IMR-90 (cell line): ENCODE measurements around the gene MEN1. TPM values are rescaled to one million over a fixed set of nuclear protein-coding genes. Genes with fewer than 3 reads are reported as not detected.

Experiments
- ATAC-seq: fragments of 200-7000 bp; cut with Tn5 transposase; 2 replicates; pipeline ENCODE4 v1.9.1; 2020; ENCODE audit warnings: low read depth, mild to moderate bottlenecking, moderate library complexity
- BruUV-seq: library from RNA; stranded (reverse); fragments of 400-500 nt; replicated peaks from 2 replicates; lab custom pipeline; 2021; lab: Mats Ljungman, UMichigan
- CTCF ChIA-PET: fragments of 300-600 bp; formaldehyde crosslinking; extraction: SDS; loops from one replicate; lab custom pipeline; 2021; ENCODE audit warnings: antibody characterized with exemption; lab: Yijun Ruan, JAX
- POLR2A ChIA-PET: fragments of 300-600 bp; sonication (Branson Sonifier 250); formaldehyde crosslinking; loops from one replicate; lab custom pipeline; 2022; ENCODE audit warnings: antibody characterized with exemption; ENCODE audit not compliant: unreplicated experiment; lab: Charles Lee
- DNase-seq: peaks from one replicate; pipeline ENCODE4 v3.0.0; 2013
- H2AFZ ChIP-seq: replicated peaks from 2 replicates; pipeline ENCODE3; 2013; ENCODE audit warnings: low read length, mild to moderate bottlenecking; ENCODE audit not compliant: poor library complexity
- H2AK5ac ChIP-seq: 2 replicates; pipeline ENCODE4 v1.6.1; 2013; ENCODE audit warnings: low read depth, low read length, inconsistent platforms
- H2AK9ac ChIP-seq: replicated peaks from 2 replicates; pipeline ENCODE3; 2013; ENCODE audit warnings: mild to moderate bottlenecking, low read depth, low read length, moderate library complexity; ENCODE audit not compliant: poor library complexity
- H2BK120ac ChIP-seq: 2 replicates; pipeline ENCODE4 v1.6.1; 2013; ENCODE audit warnings: low read depth, low read length, inconsistent platforms
- H2BK15ac ChIP-seq: 3 replicates; pipeline ENCODE4 v1.6.1; 2013; ENCODE audit warnings: low read depth, low read length, inconsistent platforms
- H2BK20ac ChIP-seq: 2 replicates; pipeline ENCODE4 v1.6.1; 2013; ENCODE audit warnings: low read depth, mild to moderate bottlenecking, inconsistent platforms, low read length, moderate library complexity
- H2BK5ac ChIP-seq: 2 replicates; pipeline ENCODE4 v1.6.1; 2013; ENCODE audit warnings: mild to moderate bottlenecking, low read depth, low read length, inconsistent platforms; ENCODE audit not compliant: poor library complexity, severe bottlenecking
- H3K14ac ChIP-seq: replicated peaks from 2 replicates; pipeline ENCODE4 v1.6.1; 2013; ENCODE audit warnings: low read depth, low read length, inconsistent platforms
- H3K18ac ChIP-seq: 2 replicates; pipeline ENCODE4 v1.6.1; 2013; ENCODE audit warnings: low read depth, low read length, control low read depth
- H3K23ac ChIP-seq: 2 replicates; pipeline ENCODE4 v1.6.1; 2013; ENCODE audit warnings: low read depth, low read length, inconsistent platforms
- H3K27ac ChIP-seq: 2 replicates; pipeline ENCODE4 v1.5.1; 2013; ENCODE audit warnings: mild to moderate bottlenecking, control low read depth, low read length; ENCODE audit not compliant: insufficient read depth
- H3K27me3 ChIP-seq: 2 replicates; pipeline ENCODE4 v1.6.1; 2013; ENCODE audit warnings: low read length; ENCODE audit not compliant: control insufficient read depth, insufficient read depth
- H3K36me3 ChIP-seq: 2 replicates; pipeline ENCODE4 v1.6.1; 2013; ENCODE audit warnings: low read length, mixed read lengths; ENCODE audit not compliant: control insufficient read depth, insufficient read depth
- H3K4ac ChIP-seq: 2 replicates; pipeline ENCODE4 v1.6.1; 2013; ENCODE audit warnings: low read depth, low read length, inconsistent platforms
- H3K4me1 ChIP-seq: 2 replicates; pipeline ENCODE4 v1.6.1; 2013; ENCODE audit warnings: low read length, mixed read lengths; ENCODE audit not compliant: control insufficient read depth, insufficient read depth
- H3K4me2 ChIP-seq: 2 replicates; pipeline ENCODE4 v1.6.1; 2013; ENCODE audit warnings: low read depth, mild to moderate bottlenecking, control low read depth, low read length, moderate library complexity
- H3K4me3 ChIP-seq: 2 replicates; pipeline ENCODE4 v1.5.1; 2013; ENCODE audit warnings: low read depth, mild to moderate bottlenecking, control low read depth, low read length, moderate library complexity; ENCODE audit not compliant: insufficient read depth
- H3K56ac ChIP-seq: 2 replicates; pipeline ENCODE4 v1.6.1; 2013; ENCODE audit warnings: low read length, inconsistent platforms; ENCODE audit not compliant: insufficient read depth; ENCODE audit errors: extremely low read depth
- H3K79me1 ChIP-seq, 2 experiments: 2 replicates each; pipeline ENCODE4 v1.6.1; 2013; ENCODE audit warnings: low read length in 2 of 2, inconsistent platforms in 1 of 2, low read depth in 1 of 2
- H3K9ac ChIP-seq: 2 replicates; pipeline ENCODE4 v1.6.1; 2013; ENCODE audit warnings: low read depth, low read length, control low read depth
- H3K9me1 ChIP-seq: 2 replicates; pipeline ENCODE4 v1.6.1; 2013; ENCODE audit warnings: low read length, inconsistent platforms; ENCODE audit not compliant: insufficient read depth
- H3K9me3 ChIP-seq: 2 replicates; pipeline ENCODE4 v1.6.1; 2013; ENCODE audit warnings: low read length; ENCODE audit not compliant: control insufficient read depth, insufficient read depth
- H4K20me1 ChIP-seq: 2 replicates; pipeline ENCODE4 v1.6.1; 2013; ENCODE audit warnings: low read length, inconsistent platforms; ENCODE audit not compliant: insufficient read depth
- H4K5ac ChIP-seq: 2 replicates; pipeline ENCODE4 v1.6.1; 2013; ENCODE audit warnings: mild to moderate bottlenecking, low read depth, low read length, control low read depth
- H4K8ac ChIP-seq, 2 experiments: 2 replicates each; pipeline ENCODE4 v1.6.1; 2013; ENCODE audit warnings: low read depth in 2 of 2, low read length in 2 of 2, control low read depth in 1 of 2, inconsistent platforms in 1 of 2
- H4K91ac ChIP-seq: 2 replicates; pipeline ENCODE4 v1.6.1; 2013; ENCODE audit warnings: low read depth, low read length, inconsistent platforms; ENCODE audit not compliant: insufficient read depth
- CEBPB ChIP-seq: IDR thresholded peaks from 2 replicates; pipeline ENCODE4 v1.6.1; 2012; ENCODE audit warnings: low read depth, low read length, improper control_type of control experiment
- CHD1 ChIP-seq: IDR thresholded peaks from 2 replicates; pipeline ENCODE4 v1.6.1; 2012; ENCODE audit warnings: low read depth, low read length, improper control_type of control experiment
- FOS ChIP-seq: fragments of 150-350 bp; IDR thresholded peaks from 2 replicates; pipeline ENCODE4 v1.6.1; 2016; ENCODE audit warnings: low read depth, low read length
- MAFK ChIP-seq: IDR thresholded peaks from 2 replicates; pipeline ENCODE4 v1.6.1; 2012; ENCODE audit warnings: low read depth, low read length, improper control_type of control experiment
- NFE2L2 ChIP-seq: fragments of 150-350 bp; IDR thresholded peaks from 2 replicates; pipeline ENCODE4 v1.6.1; 2016; ENCODE audit warnings: low read depth, mild to moderate bottlenecking, low read length
- RAD21 ChIP-seq: IDR thresholded peaks from 2 replicates; pipeline ENCODE4 v1.6.1; 2012; ENCODE audit warnings: low read length, improper control_type of control experiment
- RCOR1 ChIP-seq: IDR thresholded peaks from 2 replicates; pipeline ENCODE4 v1.6.1; 2012; ENCODE audit warnings: mild to moderate bottlenecking, low read length, improper control_type of control experiment; ENCODE audit not compliant: insufficient replicate concordance
- WGBS, 2 experiments: methylation state at CpG; one replicate each; pipeline versions ENCODE4 v1.1.5 to v1.1.7; 2013; ENCODE audit warnings: missing lambda C conversion rate in 2 of 2; ENCODE audit not compliant: insufficient read length in 1 of 2; ENCODE audit errors: extremely low coverage in 2 of 2; 5-methylcytosine and 5-hydroxymethylcytosine counted together
- dilution Hi-C: fragments of 300-500 bp; cut with HindIII; formaldehyde crosslinking; loops from one replicate; pipeline ENCODE4 v1.14.3; 2018; ENCODE audit warnings: low sequenced_read_pairs; ENCODE audit not compliant: unreplicated experiment
- in situ Hi-C: fragments of 300-500 bp; cut with MboI; formaldehyde crosslinking; loops from 3 replicates; pipeline ENCODE4 v1.14.3; 2019; ENCODE audit warnings: low sequenced_read_pairs, inconsistent platforms, mixed read lengths
- intact Hi-C: fragments of 100-400 bp; cut with micrococcal nuclease; formaldehyde crosslinking; loops from 2 replicates; pipeline ENCODE4 v1.10.0; 2022
- polyA plus RNA-seq, 3 experiments: library from polyadenylated mRNA; depleted of rRNA; stranded (reverse); fragments of >200 nt; gene quantifications; 2 replicates each; pipeline ENCODE4 v1.2.3, GENCODE V29; 2012; ENCODE audit warnings: low replicate concordance in 1 of 3
- total RNA-seq: library from RNA; depleted of rRNA; stranded (reverse); fragments of >200 nt; gene quantifications from 2 replicates; pipeline ENCODE4 v1.2.3, GENCODE V29; 2012
- TF ChIP-seq, protein P1 (sequence below): conservative IDR thresholded peaks from 2 replicates; pipeline ENCODE4 v1.5.1; 2012; ENCODE audit warnings: mild to moderate bottlenecking, low read depth, low read length, improper control_type of control experiment

Gene MEN1
- total and polyA plus RNA-seq, 2 of the 4 experiments (the other 2 are of a cell fraction) = 8.8 to 35.7 TPM

DNA sequence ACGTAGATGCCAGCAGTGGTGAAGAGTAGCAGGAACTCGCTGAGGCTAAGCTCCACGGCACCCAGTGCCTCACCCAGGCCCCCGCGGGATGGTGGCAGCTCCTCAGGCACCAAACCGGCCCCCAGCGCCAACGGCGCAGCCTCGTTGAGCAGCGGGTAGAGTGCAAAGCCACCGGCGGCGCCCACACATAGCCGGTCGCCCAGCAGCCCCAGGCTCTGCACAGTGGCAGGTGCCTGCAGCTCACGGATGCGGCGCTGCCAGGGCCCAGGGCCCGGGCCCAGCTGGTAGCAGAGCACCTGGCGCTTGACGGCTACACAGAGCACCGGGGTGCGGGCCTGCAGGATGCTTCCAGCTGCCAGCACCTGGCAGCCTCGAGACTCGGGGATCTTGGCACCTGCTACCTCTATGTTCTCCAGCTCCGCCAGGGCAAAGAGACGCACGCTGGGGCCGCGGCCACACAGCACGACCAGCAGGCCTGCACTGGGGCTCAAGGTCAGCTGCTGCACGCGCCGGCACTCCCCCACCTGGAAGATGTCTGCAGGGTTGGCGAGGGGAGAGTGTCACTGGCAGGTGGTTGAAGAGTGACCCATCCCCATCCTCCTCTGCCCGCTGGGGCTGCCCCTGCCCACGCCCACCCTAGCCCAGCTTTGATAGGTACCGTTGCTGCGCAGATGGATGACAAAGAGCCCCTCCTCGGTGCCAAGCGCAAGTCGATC lies 19.3 kb upstream of the MEN1 start:
- Histone ChIP-seq H3K9me1 (no peaks in the 10 kb centered on the region), H3K4me2 (no peak overlapping the region), H3K23ac (no peak overlapping the region), H4K20me1 (no peaks in the 10 kb centered on the region), H2BK20ac (no peak overlapping the region), H4K91ac (no peak overlapping the region), H3K18ac (no peak overlapping the region), H3K4ac (no peak overlapping the region), H3K79me1 (no peaks in the 10 kb centered on the region), H2BK5ac (no peak overlapping the region), H2AK9ac (no peak overlapping the region), H3K36me3 (no peaks in the 10 kb centered on the region), H4K5ac (no peak overlapping the region), H3K9ac (no peak overlapping the region), H3K9me3 (no peaks in the 10 kb centered on the region), H3K4me1 (no peaks in the 10 kb centered on the region), H3K27me3 (peaks cover 21% of the 10 kb centered on the region), H3K14ac (no peak overlapping the region), H3K56ac (no peak overlapping the region), H2BK15ac (no peak overlapping the region), H4K8ac (no peak overlapping the region), H2AK5ac (no peak overlapping the region), H2BK120ac (no peak overlapping the region), H3K4me3 (no peak overlapping the region), H3K27ac (no peak overlapping the region), H2AFZ (no peak overlapping the region)
- dilution Hi-C loops (no loop called here), intact Hi-C loops (no loop called here), in situ Hi-C loops (no loop called here)
- 87% methylated on average over 26 of the region's 43 CpGs; no CpG with 5 or more reads in 1 of the 2 experiments for WGBS, 2 experiments
- DNase-seq (no peak), ATAC-seq (no peak)
- no TSS peak for BruUV-seq
- no peak for TF ChIP-seq MAFK
- no peak for TF ChIP-seq NFE2L2
- TF ChIP-seq FOS = no peak
- TF ChIP-seq, protein P1, sequence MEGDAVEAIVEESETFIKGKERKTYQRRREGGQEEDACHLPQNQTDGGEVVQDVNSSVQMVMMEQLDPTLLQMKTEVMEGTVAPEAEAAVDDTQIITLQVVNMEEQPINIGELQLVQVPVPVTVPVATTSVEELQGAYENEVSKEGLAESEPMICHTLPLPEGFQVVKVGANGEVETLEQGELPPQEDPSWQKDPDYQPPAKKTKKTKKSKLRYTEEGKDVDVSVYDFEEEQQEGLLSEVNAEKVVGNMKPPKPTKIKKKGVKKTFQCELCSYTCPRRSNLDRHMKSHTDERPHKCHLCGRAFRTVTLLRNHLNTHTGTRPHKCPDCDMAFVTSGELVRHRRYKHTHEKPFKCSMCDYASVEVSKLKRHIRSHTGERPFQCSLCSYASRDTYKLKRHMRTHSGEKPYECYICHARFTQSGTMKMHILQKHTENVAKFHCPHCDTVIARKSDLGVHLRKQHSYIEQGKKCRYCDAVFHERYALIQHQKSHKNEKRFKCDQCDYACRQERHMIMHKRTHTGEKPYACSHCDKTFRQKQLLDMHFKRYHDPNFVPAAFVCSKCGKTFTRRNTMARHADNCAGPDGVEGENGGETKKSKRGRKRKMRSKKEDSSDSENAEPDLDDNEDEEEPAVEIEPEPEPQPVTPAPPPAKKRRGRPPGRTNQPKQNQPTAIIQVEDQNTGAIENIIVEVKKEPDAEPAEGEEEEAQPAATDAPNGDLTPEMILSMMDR = no peak
- TF ChIP-seq RCOR1 = no peak
- no peak for TF ChIP-seq CHD1
- no peak for TF ChIP-seq RAD21
- TF ChIP-seq CEBPB = no peak
- CTCF ChIA-PET = interaction anchor here (0.7 to 1.0 kb wide), 2 partner anchors 8 to 14 kb away, joined by 3 to 4 read pairs; no protein-coding TSS in a partner anchor
- POLR2A ChIA-PET = no interaction called here
